Measurements from ENCODE around the gene CMTM5. TPM values are rescaled to one million over a fixed set of nuclear protein-coding genes. Genes with fewer than 3 reads are reported as not detected.

The CMTM5 gene
- total RNA-seq, 4 donors from 2014 or later = 0.64 to 1.1 TPM; not detected in 2

- H3K4me1 ChIP-seq = peaks cover 0 to 6% (median 0%) of the 10 kb centered on the region in 4 donors
- DNase-seq = no peak
- no peaks in the 10 kb centered on the region for H3K36me3 ChIP-seq
- H3K9me3 ChIP-seq = no peaks in the 10 kb centered on the region
- peak overlapping the region in 1 of 4 donors; percentile 38 for H3K27ac ChIP-seq
- in situ Hi-C loops (cut with MboI; ENCODE audit: low pct_ligation_motif_present in 1 of 4, low pct_unique_long_range_greater_than_20kb in 1 of 4, low sequenced_read_pairs in 3 of 4) = loop anchor here in 1 of 4 donors (25.0 kb wide), 1 partner anchor 113 kb away; no protein-coding TSS in a partner anchor
- TF ChIP-seq POLR2A (IDR thresholded peaks at IDR 0.05) = no peak
- TF ChIP-seq POLR2AphosphoS5 (IDR thresholded peaks at IDR 0.05) = no peak
- TF ChIP-seq EP300 (IDR thresholded peaks at IDR 0.05; ENCODE audit: low read depth) = no peak
- no peak for TF ChIP-seq CTCF (IDR thresholded peaks at IDR 0.05)
- WGBS, 2 donors (ENCODE audit: low coverage in 1 of 2) = 81% methylated on average over 12 of the region's 21 CpGs; no CpG with 5 or more reads in 1 of the 2 donors
- no peak overlapping the region for H3K4me3 ChIP-seq
- H3K27me3 ChIP-seq = no peaks in the 10 kb centered on the region
- intact Hi-C loops (cut with DNase I; ENCODE audit: low total_unique reads) = no loop called here
These were observed 1.2 kb upstream of the CMTM5 start for GRCh38 chr14:23375527-23376251.

DNA sequence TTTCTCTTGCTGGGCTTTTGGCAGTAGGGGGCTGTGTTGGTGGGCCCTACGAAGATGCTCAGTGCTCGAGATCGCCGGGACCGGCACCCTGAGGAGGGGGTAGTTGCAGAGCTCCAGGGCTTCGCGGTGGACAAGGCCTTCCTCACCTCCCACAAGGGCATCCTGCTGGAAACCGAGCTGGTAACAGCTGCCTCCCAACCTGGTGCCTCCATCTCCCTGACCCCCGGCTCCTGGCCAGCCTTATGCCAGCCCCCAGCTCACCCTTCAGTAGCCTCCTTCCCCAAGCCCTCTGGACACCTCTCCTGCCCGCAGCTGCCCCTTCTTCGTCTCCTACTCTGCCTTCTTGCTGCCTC lies 328 bp downstream of the CMTM5 start:
- H3K27ac ChIP-seq = peak overlapping the region in 2 of 4 donors; percentile 27 to 38
- peaks cover 0 to 6% (median 0%) of the 10 kb centered on the region in 4 donors for H3K4me1 ChIP-seq
- TF ChIP-seq POLR2AphosphoS5 (IDR thresholded peaks at IDR 0.05) (no peak), CTCF (IDR thresholded peaks at IDR 0.05) (no peak), EP300 (IDR thresholded peaks at IDR 0.05; ENCODE audit: low read depth) (no peak), POLR2A (IDR thresholded peaks at IDR 0.05) (no peak)
- H3K27me3 ChIP-seq = no peaks in the 10 kb centered on the region
- H3K9me3 ChIP-seq = no peaks in the 10 kb centered on the region
- H3K36me3 ChIP-seq = no peaks in the 10 kb centered on the region
- WGBS, 2 donors (ENCODE audit: low coverage in 1 of 2) = 80% methylated on average over 11 of the region's 11 CpGs; no CpG with 5 or more reads in 1 of the 2 donors
- no peak for DNase-seq
- in situ Hi-C loops (cut with MboI; ENCODE audit: low pct_ligation_motif_present in 1 of 4, low pct_unique_long_range_greater_than_20kb in 1 of 4, low sequenced_read_pairs in 3 of 4) (loop anchor here in 1 of 4 donors (25.0 kb wide), 1 partner anchor 115 kb away; no protein-coding TSS in a partner anchor), intact Hi-C loops (cut with DNase I; ENCODE audit: low total_unique reads) (no loop called here)
- H3K4me3 ChIP-seq = no peak overlapping the region

GRCh38 chr14:23377573-23378563 lies 1.0 kb downstream of the CMTM5 start:
- no peak for TF ChIP-seq EP300 (IDR thresholded peaks at IDR 0.05; ENCODE audit: low read depth)
- no peak for TF ChIP-seq CTCF (IDR thresholded peaks at IDR 0.05)
- TF ChIP-seq POLR2AphosphoS5 (IDR thresholded peaks at IDR 0.05) = no peak
- no peak for TF ChIP-seq POLR2A (IDR thresholded peaks at IDR 0.05)
- 81 to 96% methylated on average over 8 to 14 of the region's 14 CpGs for WGBS, 2 donors (ENCODE audit: low coverage in 1 of 2)
- Histone ChIP-seq H3K4me3 (no peak overlapping the region), H3K27me3 (no peaks in the 10 kb centered on the region), H3K9me3 (no peaks in the 10 kb centered on the region), H3K4me1 (peaks cover 0 to 6% (median 0%) of the 10 kb centered on the region in 4 donors), H3K27ac (peak overlapping the region in 1 of 4 donors; percentile 38), H3K36me3 (no peaks in the 10 kb centered on the region)
- DNase-seq = no peak
- in situ Hi-C loops (cut with MboI; ENCODE audit: low pct_ligation_motif_present in 1 of 4, low pct_unique_long_range_greater_than_20kb in 1 of 4, low sequenced_read_pairs in 3 of 4) = loop anchor here in 1 of 4 donors (25.0 kb wide), 1 partner anchor 116 kb away; no protein-coding TSS in a partner anchor
- intact Hi-C loops (cut with DNase I; ENCODE audit: low total_unique reads) = loop anchor here (2.0 kb wide), 1 partner anchor 111 kb away; no protein-coding TSS in a partner anchor

Data from transverse colon (tissue), 4 donors.